HG02870 (cell line): ENCODE results near the gene CORO1C.
"Not testable (repeated sequence)": the region's sequence is repeated elsewhere in the genome, so short reads cannot be mapped to it uniquely, and the experiment has no call there.

ENCODE experiments used
- ATAC-seq: cut with Tn5 transposase; IDR thresholded peaks from one replicate; pipeline ENCODE4 v1.9.1; 2021; ENCODE audit warnings: mild to moderate bottlenecking, moderate library complexity; ENCODE audit not compliant: unreplicated experiment

Gene CORO1C

GRCh38 chr12:108731105-108731865 is at the start of gene CORO1C:
Gene CORO1C (minus strand): TSS chr12:108731518. CDS start chr12:108701318, 30,200 bp downstream.
- ATAC-seq, result peak; percentile 62

DNA sequence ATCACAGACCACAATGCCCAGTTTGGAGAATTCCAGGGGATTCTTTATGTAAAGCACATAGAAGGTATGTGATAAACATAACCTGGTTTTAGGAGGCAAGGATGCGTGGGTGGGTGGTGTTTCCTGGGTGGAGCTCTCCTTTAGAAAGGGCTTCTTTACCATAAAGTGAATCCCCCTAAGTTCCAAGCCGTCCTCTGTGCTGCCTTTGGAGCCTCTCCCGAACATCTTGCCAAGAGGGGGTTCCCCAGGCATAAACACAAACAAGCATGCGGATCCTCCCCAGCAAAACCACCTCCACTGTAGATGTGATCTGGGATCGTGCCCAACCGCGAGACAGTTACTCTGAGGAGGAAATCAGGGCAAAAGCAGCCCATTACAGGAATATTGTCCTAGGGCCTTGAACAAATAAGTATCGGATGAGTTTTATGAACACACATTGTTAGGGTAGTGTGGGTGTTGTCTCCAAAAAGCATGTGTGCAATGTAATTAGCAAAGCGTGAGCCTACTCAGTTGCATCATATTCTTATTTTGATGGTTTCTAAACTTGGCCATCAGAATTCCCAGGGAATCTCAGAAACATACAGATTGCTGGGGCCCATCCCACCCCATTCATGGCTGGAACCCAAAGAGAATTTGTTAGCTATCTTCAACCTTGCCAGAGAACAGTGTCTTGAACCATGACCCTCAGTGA is 48.8 kb upstream of the CORO1C start:
- ATAC-seq, result no peak

- no peak for ATAC-seq
Measured at GRCh38 chr12:108778053-108778452, 46.7 kb upstream of the CORO1C start.

GRCh38 chr12:108777156-108777555 is 45.8 kb upstream of the CORO1C start:
- ATAC-seq, result no peak

DNA sequence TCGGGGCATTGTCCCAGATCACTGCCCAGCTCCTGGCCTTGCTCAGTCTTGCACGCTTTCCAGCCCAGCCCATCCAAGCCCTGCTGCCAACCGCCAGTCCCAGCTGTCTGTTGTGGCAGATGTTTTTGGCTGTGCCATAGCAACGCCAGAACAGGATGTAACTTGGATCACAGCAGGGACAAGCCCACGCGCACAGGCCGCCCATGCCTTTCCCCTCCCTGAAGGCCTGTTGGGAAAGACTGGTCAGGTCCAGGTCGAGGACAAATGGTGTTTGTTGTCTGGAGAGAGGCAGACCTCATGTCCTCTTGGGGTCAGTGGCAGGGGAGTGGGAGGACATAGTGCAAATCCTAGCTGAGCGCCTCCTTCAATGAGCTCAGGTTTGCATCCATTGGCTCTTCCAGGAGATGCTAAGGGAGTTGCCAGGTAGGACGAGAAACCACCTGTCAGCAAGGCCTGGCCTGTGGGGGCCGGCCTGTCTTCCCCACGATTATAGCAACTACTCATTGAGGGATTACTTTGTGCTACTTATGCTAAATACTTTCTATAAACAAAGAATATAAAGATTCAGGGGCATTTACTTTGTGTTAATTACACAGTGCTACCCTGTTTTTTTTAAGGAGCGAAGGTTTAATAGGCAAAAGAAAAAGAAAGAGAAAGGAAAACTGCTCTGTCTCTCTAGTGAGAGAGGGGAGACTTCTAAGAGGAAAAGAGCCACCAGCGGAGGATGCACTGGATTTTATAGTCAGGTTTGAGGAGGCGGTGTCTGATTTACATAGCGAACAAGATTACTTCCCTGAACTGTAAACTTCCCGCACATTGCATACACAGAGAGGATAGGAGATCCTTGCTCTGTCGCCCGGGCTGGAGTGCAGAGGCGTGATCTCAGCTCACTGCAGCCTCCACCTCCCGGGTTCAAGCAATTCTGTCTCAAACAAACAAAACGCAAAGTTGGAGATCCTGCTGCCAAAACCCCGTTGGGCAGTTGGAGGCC is 42.8 kb upstream of the CORO1C start:
- no peak for ATAC-seq

DNA sequence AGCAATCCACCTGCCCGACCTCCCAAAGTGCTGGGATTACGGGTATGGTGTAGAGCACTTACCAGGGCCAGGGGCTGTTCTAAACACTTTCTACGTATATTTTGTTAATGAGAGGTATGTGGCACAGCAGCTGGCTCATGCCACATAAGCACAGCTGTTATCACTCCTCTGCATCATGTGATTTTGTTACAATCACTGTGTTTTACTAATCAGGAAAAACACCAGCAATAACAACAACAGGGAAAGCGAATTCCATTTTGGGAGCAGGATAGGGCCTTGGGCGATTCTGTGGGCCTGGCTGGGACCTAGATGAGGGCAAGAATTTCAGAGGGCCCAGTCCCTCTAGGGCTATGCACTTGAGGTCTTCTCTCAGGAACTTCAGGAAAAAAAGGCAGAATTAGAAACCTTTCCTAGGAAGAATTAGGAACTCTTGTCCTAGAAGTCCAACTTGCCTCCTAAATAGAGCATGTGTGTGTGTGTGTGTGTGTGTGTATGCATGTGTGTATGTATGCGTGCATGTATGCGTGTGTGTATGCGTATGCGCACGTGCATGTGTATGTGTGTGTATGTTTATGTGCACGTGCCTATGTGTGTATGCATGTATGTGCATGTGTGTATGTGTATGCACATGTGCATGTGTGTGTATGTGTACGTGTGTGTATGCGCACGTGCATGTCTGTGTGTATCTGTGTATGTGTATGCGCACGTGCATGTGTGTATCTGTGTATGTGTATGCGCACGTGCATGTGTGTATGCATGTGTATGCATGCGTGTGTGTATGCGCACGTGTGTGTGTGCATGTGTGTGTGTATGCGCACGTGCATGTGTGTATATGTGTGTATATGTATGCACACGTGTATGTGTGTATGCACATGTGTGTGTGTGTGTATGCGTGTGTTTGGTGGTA is 41.8 kb upstream of the CORO1C start:
- ATAC-seq, result no peak

- no peak for ATAC-seq
Measured at GRCh38 chr12:108772247-108772646, 40.9 kb upstream of the CORO1C start.

- not testable (repeated sequence) for ATAC-seq
Measured at GRCh38 chr12:108771835-108772234, 40.5 kb upstream of the CORO1C start.

- ATAC-seq, result no peak
Measured at GRCh38 chr12:108770963-108771362, 39.6 kb upstream of the CORO1C start.

DNA sequence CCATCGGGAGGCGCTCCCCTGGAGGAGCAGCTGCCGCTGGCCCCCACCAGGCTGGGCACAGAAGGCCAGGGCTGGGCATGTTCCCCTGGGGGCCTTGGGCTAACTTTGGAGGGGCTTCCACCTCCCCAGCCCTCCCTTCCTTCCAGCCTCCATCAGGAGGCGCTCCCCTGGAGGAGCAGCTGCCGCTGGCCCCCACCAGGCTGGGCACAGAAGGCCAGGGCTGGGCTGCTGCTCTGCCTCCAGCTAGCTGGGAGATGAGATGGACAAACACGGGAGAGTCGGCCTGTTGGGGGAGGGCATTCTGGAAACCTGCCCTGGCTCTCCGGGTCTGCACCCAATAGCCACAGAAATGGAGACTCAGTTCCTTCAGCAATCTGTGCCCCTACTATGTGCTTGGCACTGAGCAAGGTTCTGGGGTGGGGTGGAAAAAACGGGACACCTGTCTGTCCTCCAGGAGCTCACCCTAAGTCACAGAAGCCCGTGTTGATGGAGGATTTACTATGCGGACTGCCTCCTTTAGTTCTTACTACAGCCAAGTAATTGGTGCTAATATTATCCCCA is 39.0 kb upstream of the CORO1C start:
- ATAC-seq, result no peak

DNA sequence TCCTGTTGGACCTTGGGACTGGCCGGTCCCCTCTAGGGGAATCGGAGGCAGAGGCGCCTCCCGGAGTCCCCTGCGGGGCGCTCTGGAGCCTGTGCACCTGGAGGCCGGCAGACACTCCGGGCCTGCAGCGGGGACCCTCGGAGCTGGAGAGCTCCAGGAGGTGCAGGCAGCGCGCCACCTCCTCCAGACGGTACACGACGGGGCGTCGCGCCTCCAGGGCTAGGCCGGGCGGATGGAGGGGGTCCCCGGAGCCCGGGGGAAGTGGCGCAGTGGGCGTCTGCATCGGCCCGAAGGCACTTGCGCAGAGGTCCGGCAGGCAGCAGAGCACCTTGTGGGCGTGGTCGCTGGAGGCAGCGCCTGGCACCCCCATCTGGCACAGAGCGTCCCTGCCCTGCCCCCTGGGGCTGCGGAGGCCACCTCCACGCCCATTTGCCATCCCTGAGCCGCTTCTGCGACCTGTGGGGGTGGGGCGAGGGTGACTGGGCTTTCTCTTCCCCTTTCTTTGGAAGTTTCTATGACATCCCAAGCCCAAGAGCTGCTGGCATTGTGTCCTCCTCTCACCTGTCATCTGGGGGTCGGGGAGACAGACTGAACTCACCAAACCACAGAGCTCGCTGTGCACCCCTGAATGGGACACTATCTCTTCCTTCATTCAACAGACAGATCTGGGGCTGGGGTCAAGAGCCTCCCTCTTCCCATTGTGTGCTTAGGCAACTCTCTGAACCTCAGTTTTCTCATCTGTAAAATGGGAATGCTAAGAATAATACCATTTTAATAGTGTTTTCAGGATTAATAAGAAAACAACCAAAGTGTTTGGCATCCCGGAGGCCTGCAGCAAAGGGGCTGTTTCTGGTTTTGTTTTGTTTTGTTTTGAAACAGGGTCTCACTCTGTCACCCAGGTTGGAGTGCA is 37.5 kb upstream of the CORO1C start:
- ATAC-seq, result no peak

GRCh38 chr12:108766294-108766693 is 35.0 kb upstream of the CORO1C start:
- ATAC-seq, result no peak

DNA sequence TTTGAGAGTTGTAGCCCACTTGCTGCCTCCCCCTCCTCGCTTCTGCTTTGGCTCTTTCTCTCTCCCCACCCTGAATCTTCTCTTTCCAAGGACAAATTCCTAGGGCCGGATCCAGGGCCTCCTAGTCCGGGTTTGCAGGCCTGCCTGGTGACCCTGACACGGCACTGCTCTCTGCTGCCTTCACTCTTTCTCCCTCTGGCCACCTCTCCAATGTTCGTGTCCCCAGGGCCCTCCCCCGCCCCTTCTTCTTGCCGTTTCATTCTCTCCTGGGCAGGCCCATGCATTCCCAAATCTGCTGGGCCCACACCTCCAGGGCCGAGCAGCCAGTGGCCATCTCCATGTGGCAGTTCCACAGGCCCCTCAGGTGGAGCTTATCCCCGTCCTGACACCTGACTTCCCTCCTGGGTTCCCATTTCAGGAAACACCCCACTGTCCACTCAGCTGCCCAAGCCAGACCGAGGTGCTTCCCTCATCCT is 34.0 kb upstream of the CORO1C start:
- no peak for ATAC-seq

GRCh38 chr12:108764540-108765288 is 33.4 kb upstream of the CORO1C start:
- ATAC-seq, result no peak

DNA sequence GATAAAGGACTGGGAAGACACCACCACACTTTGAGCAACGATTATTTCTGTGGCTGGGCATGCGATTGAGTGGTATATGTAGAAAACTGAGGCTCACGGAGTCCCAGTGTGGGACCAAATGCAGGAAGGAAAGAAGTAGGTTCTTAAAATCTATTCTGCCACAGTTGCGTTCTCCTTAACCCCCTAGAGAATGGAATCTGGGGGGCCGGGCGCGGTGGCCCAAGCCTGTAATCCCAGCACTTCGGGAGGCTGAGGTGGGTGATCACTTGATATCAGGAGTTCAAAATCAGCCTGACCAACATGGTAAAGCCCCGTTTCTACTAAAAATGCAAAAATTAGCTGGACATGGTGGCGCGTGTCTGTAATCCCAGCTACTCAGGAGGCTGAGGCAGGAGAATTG is 29.9 kb upstream of the CORO1C start:
- no peak for ATAC-seq

DNA sequence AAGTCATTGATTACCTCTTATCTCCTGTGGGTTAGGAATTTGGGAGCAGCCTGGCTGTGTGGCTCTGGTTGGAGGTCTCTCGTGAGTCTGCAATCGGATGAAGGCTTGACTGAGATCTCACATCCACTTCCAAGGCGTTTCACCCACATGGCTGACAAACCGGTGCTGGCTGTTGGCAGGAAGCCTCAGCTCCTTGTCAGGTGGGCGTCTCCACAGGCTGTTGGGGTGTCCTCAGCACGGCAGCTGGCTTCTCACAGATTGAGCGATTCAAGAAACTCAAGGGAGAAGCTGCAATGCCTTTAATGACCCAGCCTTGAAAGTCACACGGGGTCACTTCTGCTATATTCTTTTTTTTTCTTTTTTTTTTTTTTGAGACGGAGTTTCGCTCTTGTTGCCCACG is 28.6 kb upstream of the CORO1C start:
- no peak for ATAC-seq

GRCh38 chr12:108757856-108758255 is 26.5 kb upstream of the CORO1C start:
- no peak for ATAC-seq

DNA sequence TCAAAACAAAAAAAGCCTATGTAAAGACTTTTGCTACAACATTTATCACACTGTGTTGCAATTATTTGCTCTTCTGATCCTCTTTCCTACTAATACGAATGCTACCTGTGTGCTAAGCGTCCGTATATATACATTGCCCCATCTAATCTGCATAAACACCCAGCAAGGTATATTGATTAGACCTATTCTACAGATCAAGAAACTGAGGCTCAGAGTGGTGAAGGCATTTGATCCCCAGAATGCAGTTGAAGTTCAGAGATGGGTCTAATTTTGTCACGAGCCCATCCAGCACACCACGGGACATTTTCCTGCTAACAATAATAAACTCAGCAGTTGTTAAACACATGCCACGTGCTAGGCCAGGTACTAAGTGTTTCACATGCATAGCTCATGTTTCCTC is 25.1 kb upstream of the CORO1C start:
- no peak for ATAC-seq
